Tibial artery (tissue), 4 donors: ENCODE data around the gene OSTM1.

Source experiments
- DNase-seq, 2 donors: peaks; one replicate each; pipeline ENCODE4 v3.0.0-alpha.2; 2019
- H3K27ac ChIP-seq, 2 donors: fragments of 200-600 bp; sonication (generic) in 1 of 2; 1 replicate in 1 of 2; 2 replicates in 1 of 2; pipeline ENCODE4 v1.5.1; 2018 to 2019; ENCODE audit warnings: mild to moderate bottlenecking in 1 of 2
- H3K27me3 ChIP-seq, 2 donors: fragments of 200-600 bp; sonication (generic) in 1 of 2; one replicate each; pipeline versions ENCODE4 v1.5.1 to v1.6.0; 2016 to 2019
- H3K36me3 ChIP-seq, 3 donors: fragments of 200-600 bp; sonication (generic) in 2 of 3; one replicate each; pipeline ENCODE4 v1.5.1; 2016 to 2019; ENCODE audit warnings: mild to moderate bottlenecking in 2 of 3
- H3K4me1 ChIP-seq, 4 donors: fragments of 200-600 bp; sonication (generic) in 2 of 4; 1 replicate in 3 of 4; 2 replicates in 1 of 4; pipeline ENCODE4 v1.5.1; 2016 to 2019
- H3K4me3 ChIP-seq, 2 donors: fragments of 200-600 bp; sonication (generic) in 1 of 2; 1 replicate in 1 of 2; 2 replicates in 1 of 2; pipeline ENCODE4 v1.5.1; 2018 to 2019; ENCODE audit warnings: mild to moderate bottlenecking in 2 of 2
- H3K9me3 ChIP-seq, 3 donors: fragments of 200-600 bp; sonication (generic) in 1 of 3; one replicate each; pipeline ENCODE4 v1.5.1; 2016 to 2019
- CTCF ChIP-seq, 2 experiments: fragments of 200-600 bp in 1 of 2; fragments of 450-650 bp in 1 of 2; IDR thresholded peaks; one replicate each; pipeline ENCODE4 v1.5.1; 2017 to 2019; ENCODE audit warnings: antibody characterized with exemption in 2 of 2, mild to moderate bottlenecking in 1 of 2, moderate library complexity in 1 of 2
- intact Hi-C: fragments of 100-400 bp; cut with DNase I; formaldehyde crosslinking; loops from one replicate; pipeline ENCODE4 v1.15.0; 2023; ENCODE audit warnings: low total_unique reads

Gene OSTM1

GRCh38 chr6:108080010-108080780, 5.7 kb upstream of the OSTM1 start:
- no peaks in the 10 kb centered on the region for H3K36me3 ChIP-seq
- H3K27ac ChIP-seq = no peak overlapping the region
- H3K9me3 ChIP-seq = no peaks in the 10 kb centered on the region
- DNase-seq = no peak
- peaks cover 0 to 15% of the 10 kb centered on the region in 2 donors for H3K27me3 ChIP-seq
- H3K4me3 ChIP-seq = no peak overlapping the region
- intact Hi-C loops = no loop called here
- peaks cover 0 to 6% (median 1%) of the 10 kb centered on the region in 4 donors for H3K4me1 ChIP-seq
- TF ChIP-seq CTCF (IDR thresholded peaks at IDR 0.05) = no peak

- no peak overlapping the region for H3K27ac ChIP-seq
- no peak for TF ChIP-seq CTCF (IDR thresholded peaks at IDR 0.05)
- DNase-seq = no peak
These were observed 3.6 kb upstream of the OSTM1 start for GRCh38 chr6:108078191-108078590.

GRCh38 chr6:108074057-108074358, 533 bp downstream of the OSTM1 start:
- peak overlapping the region; percentile 77 to 81 for H3K27ac ChIP-seq
- peak in 1 of 2 donors; percentile 75 for DNase-seq
- TF ChIP-seq CTCF (IDR thresholded peaks at IDR 0.05) = no peak
- H3K4me1 ChIP-seq = peaks cover 0 to 23% (median 8%) of the 10 kb centered on the region in 4 donors
- H3K36me3 ChIP-seq = no peaks in the 10 kb centered on the region
- intact Hi-C loops = loop anchor here (5.0 to 10.0 kb wide), 2 partner anchors 119 to 188 kb away; partner anchors contain the start of genes SEC63 and SNX3
- H3K27me3 ChIP-seq = no peaks in the 10 kb centered on the region
- H3K9me3 ChIP-seq = no peaks in the 10 kb centered on the region
- peak overlapping the region; percentile 96 to 99 for H3K4me3 ChIP-seq

More at GRCh38 chr6:108078191-108078590, 3.6 kb upstream of the OSTM1 start:
- Histone ChIP-seq H3K4me1 (peaks cover 0 to 13% (median 7%) of the 10 kb centered on the region in 4 donors), H3K36me3 (no peaks in the 10 kb centered on the region), H3K4me3 (no peak overlapping the region), H3K27me3 (peaks cover 0 to 15% of the 10 kb centered on the region in 2 donors), H3K9me3 (no peaks in the 10 kb centered on the region)
- intact Hi-C loops = loop anchor here (10.0 kb wide), 1 partner anchor 123 kb away; the partner anchor contains the start of gene SEC63

GRCh38 chr6:108071736-108072276, 2.7 kb downstream of the OSTM1 start:
- H3K4me1 ChIP-seq = peaks cover 0 to 23% (median 8%) of the 10 kb centered on the region in 4 donors
- no peaks in the 10 kb centered on the region for H3K27me3 ChIP-seq
- DNase-seq = no peak
- no peaks in the 10 kb centered on the region for H3K9me3 ChIP-seq
- no peak for TF ChIP-seq CTCF (IDR thresholded peaks at IDR 0.05)
- no peaks in the 10 kb centered on the region for H3K36me3 ChIP-seq
- H3K4me3 ChIP-seq = no peak overlapping the region
- intact Hi-C loops = loop anchor here (5.0 to 10.0 kb wide), 2 partner anchors 117 to 190 kb away; partner anchors contain the start of genes SEC63 and SNX3
- H3K27ac ChIP-seq = no peak overlapping the region

- Histone ChIP-seq H3K4me3 (no peak overlapping the region), H3K27ac (no peak overlapping the region), H3K4me1 (peaks cover 0 to 14% (median 3%) of the 10 kb centered on the region in 4 donors), H3K27me3 (no peaks in the 10 kb centered on the region), H3K9me3 (no peaks in the 10 kb centered on the region), H3K36me3 (peaks cover 0 to 3% (median 0%) of the 10 kb centered on the region in 3 donors)
- intact Hi-C loops = no loop called here
- no peak for TF ChIP-seq CTCF (IDR thresholded peaks at IDR 0.05)
- DNase-seq = no peak
These were observed 5.9 kb downstream of the OSTM1 start for GRCh38 chr6:108068618-108069017.
